Mucosa of stomach (tissue), 1 donor: ENCODE data around the gene PDZRN4.
"Not testable (repeated sequence)": the region's sequence is repeated elsewhere in the genome, so short reads cannot be mapped to it uniquely, and the experiment has no call there.

ENCODE experiments used
- H3K27me3 ChIP-seq: one replicate; pipeline ENCODE4 v1.7.0; 2013; ENCODE audit warnings: mild to moderate bottlenecking, low read length; ENCODE audit not compliant: control insufficient read depth, insufficient read depth
- H3K36me3 ChIP-seq: one replicate; pipeline ENCODE4 v1.7.0; 2013; ENCODE audit warnings: low read length; ENCODE audit not compliant: control insufficient read depth, insufficient read depth
- H3K4me1 ChIP-seq: one replicate; pipeline ENCODE4 v1.7.0; 2013; ENCODE audit warnings: mild to moderate bottlenecking, low read length; ENCODE audit not compliant: control insufficient read depth, insufficient read depth
- H3K4me3 ChIP-seq: one replicate; pipeline ENCODE4 v1.7.0; 2013; ENCODE audit warnings: low read length
- H3K9ac ChIP-seq: one replicate; pipeline ENCODE4 v1.7.0; 2013; ENCODE audit warnings: mild to moderate bottlenecking, low read length, moderate library complexity
- H3K9me3 ChIP-seq: one replicate; pipeline ENCODE4 v1.7.0; 2013; ENCODE audit warnings: mild to moderate bottlenecking, low read length, moderate library complexity; ENCODE audit not compliant: control insufficient read depth
- donor health status: Pancreatic carcinoma.

PDZRN4 gene

GRCh38 chr12:41530441-41530840 lies 342.3 kb downstream of the PDZRN4 start:
- H3K9ac ChIP-seq: no peak overlapping the region
- no peaks in the 10 kb centered on the region for H3K36me3 ChIP-seq
- no peaks in the 10 kb centered on the region for H3K27me3 ChIP-seq
- no peaks in the 10 kb centered on the region for H3K9me3 ChIP-seq
- H3K4me3 ChIP-seq: no peak overlapping the region
- H3K4me1 ChIP-seq: no peaks in the 10 kb centered on the region

GRCh38 chr12:41531147-41531829 lies 343.2 kb downstream of the PDZRN4 start:
- H3K9ac ChIP-seq: no peak overlapping the region
- H3K4me3 ChIP-seq: no peak overlapping the region
- no peaks in the 10 kb centered on the region for H3K36me3 ChIP-seq
- no peaks in the 10 kb centered on the region for H3K27me3 ChIP-seq
- no peaks in the 10 kb centered on the region for H3K4me1 ChIP-seq
- H3K9me3 ChIP-seq: no peaks in the 10 kb centered on the region

GRCh38 chr12:41532072-41532471 lies 344.0 kb downstream of the PDZRN4 start:
- H3K27me3 ChIP-seq: no peaks in the 10 kb centered on the region

GRCh38 chr12:41536813-41537490 lies 348.8 kb downstream of the PDZRN4 start:
- Histone ChIP-seq H3K4me1 (no peaks in the 10 kb centered on the region), H3K9me3 (no peaks in the 10 kb centered on the region), H3K36me3 (no peaks in the 10 kb centered on the region)

More at GRCh38 chr12:41532072-41532471, 344.0 kb downstream of the PDZRN4 start:
- Histone ChIP-seq H3K9me3 (no peaks in the 10 kb centered on the region), H3K9ac (no peak overlapping the region), H3K4me1 (no peaks in the 10 kb centered on the region), H3K4me3 (no peak overlapping the region), H3K36me3 (no peaks in the 10 kb centered on the region)

GRCh38 chr12:41537522-41537921 lies 349.4 kb downstream of the PDZRN4 start:
- Histone ChIP-seq H3K36me3 (no peaks in the 10 kb centered on the region), H3K27me3 (no peaks in the 10 kb centered on the region), H3K9me3 (no peaks in the 10 kb centered on the region), H3K9ac (no peak overlapping the region), H3K4me1 (no peaks in the 10 kb centered on the region), H3K4me3 (no peak overlapping the region)

More at GRCh38 chr12:41536813-41537490, 348.8 kb downstream of the PDZRN4 start:
- Histone ChIP-seq H3K4me3 (no peak overlapping the region), H3K9ac (no peak overlapping the region), H3K27me3 (no peaks in the 10 kb centered on the region)

- no peak overlapping the region for H3K4me3 ChIP-seq
- no peaks in the 10 kb centered on the region for H3K36me3 ChIP-seq
- no peaks in the 10 kb centered on the region for H3K9me3 ChIP-seq
- no peak overlapping the region for H3K9ac ChIP-seq
- peaks cover 5% of the 10 kb centered on the region for H3K4me1 ChIP-seq
- H3K27me3 ChIP-seq: no peaks in the 10 kb centered on the region
Measured at GRCh38 chr12:41545761-41546160, 357.6 kb downstream of the PDZRN4 start.

GRCh38 chr12:41547071-41547470 lies 359.0 kb downstream of the PDZRN4 start:
- not testable (repeated sequence) for H3K9me3 ChIP-seq, H3K27me3 ChIP-seq, H3K4me1 ChIP-seq, H3K4me3 ChIP-seq, H3K36me3 ChIP-seq, H3K9ac ChIP-seq

- H3K9ac ChIP-seq: no peak overlapping the region
- H3K36me3 ChIP-seq: no peaks in the 10 kb centered on the region
- no peaks in the 10 kb centered on the region for H3K9me3 ChIP-seq
Measured at GRCh38 chr12:41548926-41549325, 360.8 kb downstream of the PDZRN4 start.

GRCh38 chr12:41552588-41552987 lies 364.5 kb downstream of the PDZRN4 start:
- Histone ChIP-seq H3K4me1 (no peaks in the 10 kb centered on the region), H3K4me3 (no peak overlapping the region), H3K9ac (no peak overlapping the region), H3K36me3 (no peaks in the 10 kb centered on the region), H3K27me3 (no peaks in the 10 kb centered on the region), H3K9me3 (no peaks in the 10 kb centered on the region)

More at GRCh38 chr12:41548926-41549325, 360.8 kb downstream of the PDZRN4 start:
- Histone ChIP-seq H3K27me3 (no peaks in the 10 kb centered on the region), H3K4me1 (peaks cover under 1% of the 10 kb centered on the region), H3K4me3 (no peak overlapping the region)

GRCh38 chr12:41556176-41556575 lies 368.1 kb downstream of the PDZRN4 start:
- no peaks in the 10 kb centered on the region for H3K27me3 ChIP-seq
- no peak overlapping the region for H3K4me3 ChIP-seq

GRCh38 chr12:41557344-41557743 lies 369.2 kb downstream of the PDZRN4 start:
- Histone ChIP-seq H3K27me3 (no peaks in the 10 kb centered on the region), H3K9ac (no peak overlapping the region), H3K9me3 (no peaks in the 10 kb centered on the region), H3K4me1 (no peaks in the 10 kb centered on the region), H3K36me3 (no peaks in the 10 kb centered on the region), H3K4me3 (no peak overlapping the region)

More at GRCh38 chr12:41556176-41556575, 368.1 kb downstream of the PDZRN4 start:
- Histone ChIP-seq H3K9ac (no peak overlapping the region), H3K36me3 (no peaks in the 10 kb centered on the region), H3K4me1 (no peaks in the 10 kb centered on the region), H3K9me3 (no peaks in the 10 kb centered on the region)

- Histone ChIP-seq H3K9me3 (no peaks in the 10 kb centered on the region), H3K4me1 (no peaks in the 10 kb centered on the region), H3K27me3 (no peaks in the 10 kb centered on the region), H3K9ac (no peak overlapping the region), H3K4me3 (no peak overlapping the region), H3K36me3 (no peaks in the 10 kb centered on the region)
Measured at GRCh38 chr12:41558671-41559070, 370.6 kb downstream of the PDZRN4 start.
